ENCODE results near the gene PEX14. TPM values are rescaled to one million over a fixed set of nuclear protein-coding genes. Genes with fewer than 3 reads are reported as not detected.

Gene PEX14
- polyA plus RNA-seq, 3 donors, result 22.7 to 26.6 (median 26.1) TPM

- no peak for DNase-seq
These were observed 169.8 kb downstream of the PEX14 start for GRCh38 chr1:10644307-10645128.

GRCh38 chr1:10646347-10646861 is 171.7 kb downstream of the PEX14 start:
- DNase-seq, result no peak

- DNase-seq, result no peak
These were observed 172.8 kb downstream of the PEX14 start for GRCh38 chr1:10647414-10648170.

DNA sequence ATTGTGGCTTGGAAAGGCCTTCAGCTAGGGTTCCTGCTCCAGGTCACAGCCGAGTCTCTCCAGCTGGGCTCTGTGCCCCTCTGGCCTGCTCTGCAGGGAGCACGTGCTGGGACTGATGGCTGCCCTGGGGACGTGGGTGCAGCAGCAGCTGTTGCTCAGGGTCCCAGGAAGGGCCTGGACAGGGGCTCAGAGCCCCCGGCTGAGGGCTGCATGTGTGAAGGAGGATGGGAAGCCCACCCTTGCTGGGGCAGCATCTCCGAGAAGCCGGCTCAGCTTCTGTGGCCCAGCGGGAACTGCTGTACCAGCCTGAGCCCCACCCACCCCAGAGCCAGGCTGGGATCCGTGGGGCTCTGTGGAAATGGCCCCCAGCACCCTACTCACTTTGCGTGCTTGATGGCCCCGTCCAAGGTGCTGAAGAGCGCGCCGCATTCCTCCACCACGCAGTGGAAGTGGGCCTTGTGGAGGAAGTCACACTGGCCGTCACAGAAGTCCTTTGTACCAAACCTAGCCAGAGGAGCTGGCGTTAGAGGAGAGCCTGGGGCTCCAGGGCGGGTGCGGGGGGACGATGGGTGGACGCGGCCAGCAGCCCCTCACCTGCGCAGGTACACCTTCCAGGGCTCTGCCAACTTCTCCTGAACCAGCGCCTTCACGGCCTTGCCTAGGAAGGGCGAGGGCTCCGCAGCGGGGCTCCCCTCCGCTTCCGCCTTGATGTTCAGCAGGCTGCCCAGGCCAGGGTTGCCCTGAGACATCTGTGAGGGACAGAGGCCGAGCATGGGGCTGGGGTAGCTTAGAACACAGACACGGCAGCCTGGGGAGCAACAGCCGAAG is 174.2 kb downstream of the PEX14 start:
- DNase-seq, result no peak

GRCh38 chr1:10649517-10650201 is 174.9 kb downstream of the PEX14 start:
- no peak for DNase-seq

DNA sequence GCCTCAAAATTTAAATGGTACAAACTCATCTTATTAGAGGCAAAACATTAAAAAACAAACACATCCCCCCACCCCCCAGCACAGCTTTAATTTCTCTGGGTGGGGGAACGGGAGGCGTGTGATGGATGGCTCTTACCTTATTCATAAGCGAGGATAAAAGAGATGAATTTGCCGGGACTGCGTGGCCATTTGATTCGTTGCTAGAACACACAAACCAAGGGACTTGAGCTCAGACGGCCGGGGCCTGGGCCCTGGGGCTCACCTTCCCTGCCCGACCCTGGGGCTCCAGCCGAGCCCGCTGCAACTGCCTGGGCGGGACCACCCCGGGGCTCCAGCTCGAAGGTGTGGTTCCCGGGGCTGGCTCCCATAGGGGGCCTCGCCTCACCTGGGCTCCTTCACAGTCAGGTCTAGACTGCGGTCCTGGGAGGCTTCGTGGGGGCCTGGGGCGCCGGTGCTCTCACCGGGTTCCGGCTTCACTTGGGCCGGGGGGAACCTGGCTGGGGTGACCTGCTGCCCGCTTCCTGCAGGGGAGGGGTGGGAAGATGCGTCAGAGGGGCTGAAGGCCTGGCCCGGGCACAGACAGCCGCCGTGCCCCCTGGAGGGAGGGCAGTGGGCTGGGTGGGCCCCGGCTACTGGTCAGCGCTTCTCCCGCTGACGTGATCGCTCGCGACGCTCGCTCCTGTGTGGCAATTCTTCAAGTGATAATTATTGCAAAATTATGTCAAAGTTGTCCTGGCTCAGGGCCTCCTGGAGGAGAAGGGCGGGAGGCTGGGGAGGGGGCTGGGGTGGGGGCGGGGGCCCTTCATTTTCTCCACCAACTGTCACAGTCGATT is 176.0 kb downstream of the PEX14 start:
- DNase-seq, result no peak

- DNase-seq, result no peak
These were observed 176.6 kb downstream of the PEX14 start for GRCh38 chr1:10651389-10651766.

- DNase-seq, result no peak
These were observed 177.0 kb downstream of the PEX14 start for GRCh38 chr1:10651793-10652192.

GRCh38 chr1:10652626-10653025 is 177.9 kb downstream of the PEX14 start:
- no peak for DNase-seq

- no peak for DNase-seq
These were observed 178.8 kb downstream of the PEX14 start for GRCh38 chr1:10653370-10654125.

- no peak for DNase-seq
These were observed 180.3 kb downstream of the PEX14 start for GRCh38 chr1:10655002-10655401.

- no peak for DNase-seq
These were observed 181.7 kb downstream of the PEX14 start for GRCh38 chr1:10656431-10656830.

DNA sequence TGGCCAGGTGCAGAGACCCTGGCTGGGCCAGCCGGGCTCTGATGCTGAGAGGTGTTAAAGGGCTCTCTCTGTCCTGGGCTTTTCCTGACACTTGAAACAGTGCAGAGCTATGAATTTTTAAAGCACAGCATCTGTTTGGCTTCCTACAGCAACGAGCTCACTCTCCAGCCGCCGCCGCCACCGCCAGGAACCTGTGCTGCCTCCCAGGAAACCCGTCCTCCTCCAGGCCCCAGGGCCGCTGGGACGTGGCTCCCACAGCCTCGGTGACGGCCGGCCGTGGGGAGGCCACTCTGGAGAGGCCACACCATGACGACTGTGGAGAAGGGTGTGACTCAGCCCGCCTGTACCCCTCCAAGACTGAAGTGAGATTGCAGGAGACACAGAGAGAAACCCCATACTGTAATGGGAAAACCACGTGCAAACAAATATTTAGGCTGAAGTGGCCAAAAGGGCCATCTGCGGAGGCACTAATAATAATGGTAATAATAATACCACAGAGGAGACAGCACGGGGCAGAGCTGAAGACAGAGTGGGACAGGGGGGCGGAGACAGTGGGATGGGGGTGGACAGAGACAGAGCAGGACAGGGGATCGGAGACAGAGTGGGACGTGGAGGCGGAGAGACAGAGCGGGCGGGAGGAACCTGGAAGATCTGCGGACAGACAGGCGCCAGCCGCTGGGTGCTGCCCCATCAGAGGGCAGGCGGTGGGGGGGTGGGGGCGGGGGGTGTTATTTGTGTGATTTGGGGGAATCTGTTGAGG is 182.5 kb downstream of the PEX14 start:
- no peak for DNase-seq

- DNase-seq, result no peak
These were observed 183.8 kb downstream of the PEX14 start for GRCh38 chr1:10658396-10659066.

- DNase-seq, result no peak
These were observed 184.5 kb downstream of the PEX14 start for GRCh38 chr1:10659218-10659617.

GRCh38 chr1:10659646-10660540 is 185.1 kb downstream of the PEX14 start:
- DNase-seq, result no peak

DNA sequence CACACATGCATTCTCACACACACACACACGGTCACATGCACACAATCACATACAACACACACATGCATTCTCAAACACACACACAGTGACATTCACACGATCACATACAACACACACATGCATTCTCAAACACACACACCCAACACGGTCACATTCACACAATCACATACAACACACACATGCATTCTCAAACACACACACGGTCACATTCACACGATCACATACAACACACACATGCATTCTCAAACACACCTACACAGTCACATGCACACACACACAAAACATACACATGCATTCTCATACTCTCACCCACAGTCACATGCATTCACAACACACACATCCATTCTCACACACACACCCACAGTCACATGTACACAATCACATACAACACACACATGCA is 186.7 kb downstream of the PEX14 start:
- no peak for DNase-seq

Data from renal pelvis (tissue), 4 donors.